Heart right ventricle (tissue), 16 donors: ENCODE measurements around the gene MORN4. TPM values are rescaled to one million over a fixed set of nuclear protein-coding genes. Genes with fewer than 3 reads are reported as not detected.

ENCODE experiments used
- ATAC-seq, 8 donors: fragments of 200-7000 bp; cut with Tn5 transposase; one replicate each; pipeline ENCODE4 v1.9.1; 2020; ENCODE audit warnings: mild to moderate bottlenecking in 8 of 8, moderate library complexity in 8 of 8, moderate number of reproducible peaks in 1 of 8
- DNase-seq, 2 donors: peaks; one replicate each; pipeline ENCODE4 v3.0.0-alpha.2; 2020
- H3K27ac ChIP-seq, 10 donors: fragments of 200-600 bp; sonication (generic) in 2 of 10; one replicate each; pipeline versions ENCODE4 v1.5.0 to v1.8.0; 2020 to 2022; ENCODE audit warnings: mild to moderate bottlenecking in 3 of 10
- H3K27me3 ChIP-seq, 7 donors: fragments of 200-600 bp; one replicate each; pipeline ENCODE4 v1.8.0; 2021 to 2022; ENCODE audit warnings: mild to moderate bottlenecking in 2 of 7
- H3K36me3 ChIP-seq, 9 donors: fragments of 200-600 bp; sonication (generic) in 1 of 9; one replicate each; pipeline versions ENCODE4 v1.5.0 to v1.8.0; 2020 to 2022; ENCODE audit warnings: mild to moderate bottlenecking in 2 of 9
- H3K4me1 ChIP-seq, 9 donors: fragments of 200-600 bp; sonication (generic) in 1 of 9; one replicate each; pipeline versions ENCODE4 v1.5.0 to v1.8.0; 2020 to 2022; ENCODE audit warnings: mild to moderate bottlenecking in 4 of 9
- H3K4me3 ChIP-seq, 10 donors: fragments of 200-600 bp; sonication (generic) in 2 of 10; one replicate each; pipeline versions ENCODE4 v1.5.0 to v1.8.0; 2020 to 2022; ENCODE audit warnings: mild to moderate bottlenecking in 7 of 10, moderate library complexity in 2 of 10
- H3K9me3 ChIP-seq, 11 donors: fragments of 200-600 bp in 10 of 11; sonication (generic) in 2 of 11; one replicate each; pipeline versions ENCODE4 v1.5.0 to v1.8.0; 2013 to 2022; ENCODE audit warnings: mild to moderate bottlenecking in 2 of 11, control low read depth in 1 of 11, moderate library complexity in 1 of 11
- CTCF ChIP-seq, 9 donors: fragments of 200-600 bp; sonication (generic) in 2 of 9; IDR thresholded peaks; one replicate each; pipeline versions ENCODE4 v1.5.0 to v1.8.0; 2021 to 2022; ENCODE audit warnings: antibody characterized with exemption in 9 of 9, mild to moderate bottlenecking in 5 of 9, moderate library complexity in 1 of 9
- WGBS, 2 donors: extraction: QIAGEN DNeasy Blood & Tissue Kit; methylation state at CpG; one replicate each; pipeline ENCODE4 v1.1.7; 2013; ENCODE audit warnings: inconsistent platforms in 1 of 2; 5-methylcytosine and 5-hydroxymethylcytosine counted together
- intact Hi-C, 10 donors: fragments of 100-400 bp; cut with DNase I; formaldehyde crosslinking; loops; one replicate each; pipeline versions ENCODE4 v1.11.1 to v1.14.2; 2022
- polyA plus RNA-seq, 2 donors: library from polyadenylated mRNA; stranded (reverse); fragments of 200-250 nt; gene quantifications; one replicate each; pipeline ENCODE4 v1.2.3, GENCODE V29; 2013
- total RNA-seq, 10 donors: library from RNA; stranded (reverse); fragmentation: NEBNext Ultra II Directional in 3 of 10; extraction: Animal tissue kit (Norgen Biotek cat#: 25700) in 3 of 10; gene quantifications; one replicate each; pipeline versions ENCODE4 v1.2.1 to v1.2.4, GENCODE V29; 2021 to 2023
- donor health status: Arrhythmogenic right ventricular cardiomyopathy.
- donor health status: ischemic (EF 13 %, LVEDD 7.1; RV severe dilation, severe dysfunction).
- donor health status: healthy with polysubstance abuse.
- donor health status: DM: no; HTN: yes; CAD: no.
- donor health status: DM: no; HTN: no; CAD: no.
- donor health status: ischemic (EF 25% LVEDD 6.9; RV normal size, moderate dysfunction).
- donor health status: ischemic (EF 25% LVEDD 5.7; RV mildly dilated, moderate dysfunction).
- donor health status: healthy.
- donor health status: DM: yes; HTN: yes; CAD: no.
- donor health status: Ischemic cardiomyopathy.
- donor health status: ischemic (EF 35%, LVEDD 5.7; RV mildly dilated, moderate dysfunction).
- donor health status: nonischemic (EF 11% LVEDD 7.7; RV severe dilation, severe dysfunction).
- donor health status: DM: yes; HTN: yes; CAD: no.
- donor health status: PGD.
- donor health status: ischemic (EF 29% LVEDD 5.4; RV normal size, mild dysfunction).
- donor health status: nonischemic (EF 23%, LVEDD 6.1; RV moderate dilation, normal function).

MORN4 gene
- total and polyA plus RNA-seq, 12 donors = 4.4 to 17.6 (median 13.3) TPM

GRCh38 chr10:97590082-97590747, 43.1 kb downstream of the MORN4 start:
- no peaks in the 10 kb centered on the region for H3K9me3 ChIP-seq
- ATAC-seq = no peak
- no peak overlapping the region for H3K4me3 ChIP-seq
- TF ChIP-seq CTCF (IDR thresholded peaks at IDR 0.05) = no peak
- peaks cover 0 to 35% (median 7%) of the 10 kb centered on the region in 9 donors for H3K4me1 ChIP-seq
- no peaks in the 10 kb centered on the region for H3K27me3 ChIP-seq
- H3K27ac ChIP-seq = no peak overlapping the region
- 92% methylated on average over 15 of the region's 15 CpGs for WGBS, 2 donors
- no peak for DNase-seq
- no peaks in the 10 kb centered on the region for H3K36me3 ChIP-seq
- intact Hi-C loops = no loop called here

- no peak for ATAC-seq
- Histone ChIP-seq H3K9me3 (no peaks in the 10 kb centered on the region), H3K4me3 (no peak within 1 kb of the TSS), H3K4me1 (peaks cover 0 to 40% (median 10%) of the 10 kb centered on the region in 9 donors), H3K27me3 (no peaks in the 10 kb centered on the region), H3K27ac (peak within 1 kb of the TSS in 3 of 10 donors; percentile 12 to 25 (median 25)), H3K36me3 (no peaks in the 10 kb centered on the region)
- intact Hi-C loops = no loop called here
- DNase-seq = no peak
- WGBS, 2 donors = 62 to 78% methylated on average over 3 of the region's 3 CpGs
- no peak for TF ChIP-seq CTCF (IDR thresholded peaks at IDR 0.05)
These were observed 43.8 kb downstream of the MORN4 start, which contains the start of gene C10orf62 for GRCh38 chr10:97589479-97589878. C10orf62 (plus strand) TSS chr10:97589721; CDS start chr10:97589898, 177 bp downstream.

- Histone ChIP-seq H3K27me3 (no peaks in the 10 kb centered on the region), H3K27ac (peak overlapping the region in 5 of 10 donors; percentile 80 to 91 (median 89)), H3K36me3 (no peaks in the 10 kb centered on the region), H3K4me1 (peaks cover 0 to 45% (median 9%) of the 10 kb centered on the region in 9 donors), H3K9me3 (no peaks in the 10 kb centered on the region), H3K4me3 (no peak overlapping the region)
- DNase-seq = no peak
- intact Hi-C loops = no loop called here
- 83 to 90% methylated on average over 2 of the region's 2 CpGs for WGBS, 2 donors
- TF ChIP-seq CTCF (IDR thresholded peaks at IDR 0.05) = no peak
- ATAC-seq = no peak
These were observed 46.1 kb downstream of the MORN4 start for GRCh38 chr10:97587183-97587582.

- Histone ChIP-seq H3K27me3 (no peaks in the 10 kb centered on the region), H3K27ac (peak overlapping the region in 8 of 10 donors; percentile 62 to 91 (median 85)), H3K4me1 (peaks cover 0 to 36% (median 9%) of the 10 kb centered on the region in 9 donors), H3K4me3 (no peak overlapping the region), H3K9me3 (no peaks in the 10 kb centered on the region), H3K36me3 (no peaks in the 10 kb centered on the region)
- 92 to 96% methylated on average over 5 of the region's 5 CpGs for WGBS, 2 donors
- TF ChIP-seq CTCF (IDR thresholded peaks at IDR 0.05) = no peak
- intact Hi-C loops = loop anchor here in 1 of 10 donors (1.0 kb wide), 1 partner anchor 24 kb away; no protein-coding TSS in a partner anchor
- DNase-seq = no peak
- ATAC-seq = no peak
These were observed 47.9 kb downstream of the MORN4 start for GRCh38 chr10:97585439-97585811.
